AML-193 (cell line): ENCODE results near the gene ACER1.

Experiments
- DNase-seq, 2 experiments: peaks; one replicate each; lab custom pipeline; 2025; lab: John Stamatoyannopoulos, UW

The ACER1 gene

GRCh38 chr19:6267552-6268381 lies 65.6 kb downstream of the ACER1 start:
- DNase-seq = no peak

GRCh38 chr19:6264803-6265202 lies 68.6 kb downstream of the ACER1 start:
- no peak for DNase-seq

- no peak for DNase-seq
These were observed 69.5 kb downstream of the ACER1 start for GRCh38 chr19:6263735-6264444.

- no peak for DNase-seq
These were observed 70.1 kb downstream of the ACER1 start for GRCh38 chr19:6263306-6263705.

GRCh38 chr19:6262519-6262918 lies 70.9 kb downstream of the ACER1 start:
- DNase-seq = no peak

GRCh38 chr19:6261883-6262282 lies 71.5 kb downstream of the ACER1 start:
- no peak for DNase-seq

- DNase-seq = no peak
These were observed 72.3 kb downstream of the ACER1 start for GRCh38 chr19:6260912-6261650.

- DNase-seq = no peak
These were observed 73.0 kb downstream of the ACER1 start for GRCh38 chr19:6260376-6260775.

GRCh38 chr19:6259312-6259861 lies 74.0 kb downstream of the ACER1 start:
- no peak for DNase-seq

- no peak for DNase-seq
These were observed 74.5 kb downstream of the ACER1 start for GRCh38 chr19:6258812-6259311.
